Kidney capillary endothelial cell (primary cell): ENCODE data around the gene STK36.

Source experiments
- DNase-seq: peaks from one replicate; pipeline ENCODE4 v3.0.0-alpha.2; 2018; ENCODE audit warnings: low spot score

The STK36 gene

DNA sequence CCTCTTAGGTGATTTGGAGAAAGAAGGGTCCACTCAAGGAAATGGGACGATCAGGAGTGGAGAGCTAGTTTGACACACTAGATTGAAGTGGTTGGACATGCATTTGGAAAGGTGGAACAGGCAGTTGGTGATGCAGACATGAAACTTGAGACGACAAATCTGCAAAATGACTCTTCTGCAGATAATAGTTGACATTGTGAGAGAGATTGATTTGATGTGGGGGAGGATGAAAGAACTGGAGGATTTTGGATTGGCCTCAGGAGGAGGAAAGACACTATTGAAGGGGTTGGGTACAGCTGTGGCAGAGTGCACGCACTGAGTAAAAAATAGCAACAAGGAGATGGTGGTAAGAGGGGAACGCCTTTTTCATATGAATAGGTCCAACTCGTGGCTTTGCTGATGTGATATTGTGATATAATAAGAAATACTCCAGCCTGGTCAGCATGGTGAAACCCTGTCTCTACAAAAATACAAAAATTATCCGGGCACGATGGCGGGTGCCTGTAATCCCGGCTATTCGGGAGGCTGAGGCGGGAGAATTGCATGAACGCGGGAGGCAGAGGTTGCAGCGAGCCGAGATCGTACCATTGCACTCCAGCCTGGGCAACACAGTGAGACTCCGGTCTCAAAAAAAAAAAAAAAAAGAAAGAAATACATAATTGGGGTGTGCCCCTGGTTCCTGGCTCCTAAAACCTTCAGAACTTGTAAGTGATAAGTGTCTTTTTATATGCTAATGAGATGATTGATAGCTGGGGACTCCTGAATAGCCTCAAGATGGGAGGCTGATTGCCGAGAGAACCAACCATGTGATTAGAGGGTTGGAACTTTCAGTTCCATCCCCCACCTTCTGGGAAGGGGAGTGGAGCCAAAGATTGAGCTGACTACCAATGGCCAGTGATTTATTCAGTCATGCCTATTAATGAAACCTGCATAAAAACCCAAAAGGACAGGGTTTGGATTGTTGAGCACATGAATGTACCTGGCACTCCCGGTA lies 48.5 kb downstream of the STK36 start:
- no peak for DNase-seq

DNA sequence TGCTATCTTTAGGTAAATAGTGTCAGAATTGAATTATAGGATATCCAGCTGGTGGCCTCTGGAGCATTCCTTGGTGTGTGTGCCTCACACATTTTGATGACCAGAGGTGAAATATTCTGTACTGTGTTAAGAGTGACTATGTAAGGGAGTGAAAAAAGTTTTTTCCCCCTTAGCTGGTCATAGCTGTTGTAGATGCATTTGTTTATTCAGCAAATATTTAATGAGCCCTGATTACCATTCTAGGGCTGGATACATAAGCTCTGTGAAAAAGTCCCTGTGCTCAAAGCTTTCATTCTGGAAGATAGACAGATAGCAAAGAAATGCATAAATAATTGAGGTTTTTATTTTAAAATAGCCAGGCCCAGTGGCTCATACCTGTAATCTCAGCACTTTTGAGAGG lies 49.6 kb downstream of the STK36 start:
- DNase-seq = no peak

DNA sequence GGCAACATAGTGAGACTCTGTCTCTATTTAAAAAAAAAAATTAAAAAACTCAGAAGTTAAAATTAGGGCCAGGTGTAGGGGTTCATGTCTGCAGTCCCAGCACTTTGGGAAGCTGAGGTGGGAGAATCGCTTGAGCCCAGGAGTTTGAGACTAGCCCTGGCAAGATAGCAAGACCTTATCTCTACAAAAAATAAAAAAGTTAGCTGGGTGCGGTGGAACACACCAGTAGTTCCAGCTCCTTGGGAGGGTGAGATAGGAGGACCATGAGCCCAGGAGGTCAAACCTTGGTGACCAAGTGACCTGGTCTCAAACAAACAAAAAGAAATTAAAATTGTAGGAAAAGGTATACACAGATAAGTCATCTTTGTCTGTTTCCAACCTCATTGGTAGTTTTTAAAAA lies 50.0 kb downstream of the STK36 start:
- DNase-seq = no peak

DNA sequence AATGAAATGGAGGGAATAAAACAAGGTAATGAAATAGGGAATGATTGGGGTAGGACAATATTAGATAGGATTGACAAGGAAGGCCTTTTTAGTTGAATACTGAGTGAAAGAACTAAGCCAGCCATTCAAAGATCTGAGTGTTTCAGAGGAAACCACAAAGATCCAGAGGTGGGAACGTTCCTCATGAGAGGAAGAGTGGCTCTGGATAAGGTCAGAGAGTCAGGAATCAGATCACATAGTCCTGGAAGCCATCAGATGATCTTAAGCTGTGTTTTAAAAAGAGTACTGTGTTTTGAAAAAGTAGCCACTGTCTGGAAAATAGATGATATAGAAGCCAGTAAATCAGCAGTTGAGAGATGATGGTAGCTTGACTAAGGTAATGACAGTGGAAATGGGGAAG lies 50.5 kb downstream of the STK36 start:
- DNase-seq = no peak

DNA sequence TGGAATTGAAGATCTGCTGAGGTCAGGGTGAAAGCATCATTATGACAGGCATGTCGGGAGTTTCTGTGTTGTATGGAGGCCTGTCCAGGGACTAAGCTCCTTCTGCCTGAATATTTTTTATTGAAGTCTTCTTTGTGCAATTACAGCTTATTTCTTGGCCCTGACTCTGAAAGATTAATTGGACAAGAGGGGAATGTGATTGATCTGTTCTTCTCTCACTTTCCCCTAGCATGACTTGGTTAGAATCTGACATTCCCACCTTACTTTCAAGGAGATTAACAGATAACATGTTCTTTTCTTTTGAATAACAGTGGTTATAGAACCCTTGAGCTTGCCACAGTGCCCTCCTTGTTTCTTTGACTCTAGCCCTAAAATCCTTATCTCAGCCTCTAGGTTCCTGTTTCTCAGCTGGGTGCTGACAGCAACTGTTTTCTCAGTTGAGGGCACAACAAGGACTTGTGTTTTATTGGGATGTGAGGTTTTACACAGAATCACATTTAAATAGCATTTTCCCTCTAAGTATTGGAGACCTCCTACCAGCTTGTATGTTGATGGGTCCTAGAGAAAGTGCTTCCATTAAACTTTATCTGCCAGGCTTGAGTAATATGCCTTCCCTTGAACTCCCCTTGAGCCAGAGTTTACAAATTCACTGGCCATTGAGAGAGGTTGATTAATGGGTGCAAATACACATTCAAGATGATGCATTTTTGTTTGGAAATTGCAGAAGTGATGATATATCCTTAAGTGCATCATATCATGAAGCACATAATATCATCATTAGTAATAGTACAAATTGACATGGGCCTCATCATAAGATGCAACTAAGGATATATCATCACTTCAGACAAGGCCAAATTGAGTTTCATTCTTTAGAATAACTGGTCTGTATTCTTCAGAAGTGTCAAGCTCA lies 51.2 kb downstream of the STK36 start:
- DNase-seq = no peak

DNA sequence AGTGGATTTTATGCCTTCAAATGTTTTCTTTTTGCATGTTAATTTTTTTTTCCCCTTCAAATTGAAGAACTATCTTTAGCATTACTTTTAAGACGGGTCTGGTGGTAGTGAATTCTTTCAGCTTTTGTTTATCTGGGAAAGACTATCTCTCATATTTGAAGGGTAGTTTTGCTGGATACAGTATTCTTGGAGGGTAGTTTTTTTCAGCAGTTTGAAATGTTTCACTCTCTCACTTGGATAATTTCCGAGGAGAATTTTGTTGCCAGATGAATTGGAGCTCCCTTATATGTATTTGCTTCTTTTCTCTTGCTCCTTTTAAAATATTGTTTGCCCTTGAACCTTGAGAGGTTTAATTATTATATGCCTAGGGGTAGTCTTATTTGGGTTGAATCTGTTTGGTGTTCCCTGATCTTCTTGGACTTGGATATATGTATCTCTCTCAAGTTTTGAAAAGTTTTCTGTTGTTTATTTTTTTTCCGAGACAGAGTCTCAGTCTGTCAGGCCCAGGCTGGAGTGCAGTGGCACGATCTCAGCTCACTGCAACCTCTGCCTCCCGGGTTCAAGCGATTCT lies 54.2 kb downstream of the STK36 start:
- DNase-seq = no peak

DNA sequence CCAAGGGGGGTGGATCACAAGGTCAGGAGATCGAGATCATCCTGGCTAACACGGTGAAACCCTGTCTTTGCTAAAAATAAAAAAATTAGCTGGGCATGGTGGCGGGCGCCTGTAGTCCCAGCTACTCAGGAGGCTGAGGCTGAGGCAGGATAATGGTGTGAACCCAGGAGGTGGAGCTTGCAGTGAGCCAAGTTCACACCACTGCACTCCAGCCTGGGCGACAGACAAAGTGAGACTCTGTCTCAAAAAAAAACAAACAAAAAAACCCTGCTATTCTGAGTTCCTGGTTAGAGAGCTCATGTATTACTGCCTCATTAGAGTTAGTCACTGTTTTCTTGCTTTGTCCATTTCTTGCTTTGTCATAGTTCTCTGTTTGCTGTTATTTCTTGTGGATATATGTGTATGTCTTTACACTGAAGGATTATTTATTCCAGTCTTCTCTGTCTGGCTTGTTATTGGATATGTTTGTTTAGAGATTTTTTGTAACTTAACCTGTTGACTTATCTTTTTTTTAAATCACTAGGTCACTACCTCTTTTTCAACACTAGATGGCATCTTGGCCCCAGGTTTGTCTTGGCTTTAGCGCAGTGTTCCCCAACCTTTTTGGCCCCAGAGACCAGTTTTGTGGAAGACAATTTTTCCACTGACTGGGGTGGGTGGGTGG lies 55.7 kb downstream of the STK36 start:
- DNase-seq = peak; percentile 36

DNA sequence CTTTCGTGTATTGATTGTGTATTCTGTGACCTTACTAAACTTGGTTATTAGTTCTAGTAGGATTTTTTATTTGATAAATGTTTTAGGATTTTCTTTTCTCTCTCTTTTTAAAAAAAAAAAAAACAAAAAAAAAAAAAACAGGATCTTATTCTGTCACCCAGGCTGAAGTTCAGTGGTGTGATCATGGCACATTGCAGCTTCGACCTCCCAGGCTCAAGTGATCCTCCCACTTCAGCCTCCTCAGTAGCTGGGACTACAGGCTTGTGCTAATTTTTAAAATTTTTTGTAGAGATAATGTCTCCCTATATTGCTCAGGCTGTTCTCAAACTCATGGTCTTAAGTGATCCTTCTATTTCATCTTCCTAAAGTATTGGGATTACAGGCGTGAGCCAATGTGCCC lies 57.8 kb downstream of the STK36 start:
- DNase-seq = no peak

DNA sequence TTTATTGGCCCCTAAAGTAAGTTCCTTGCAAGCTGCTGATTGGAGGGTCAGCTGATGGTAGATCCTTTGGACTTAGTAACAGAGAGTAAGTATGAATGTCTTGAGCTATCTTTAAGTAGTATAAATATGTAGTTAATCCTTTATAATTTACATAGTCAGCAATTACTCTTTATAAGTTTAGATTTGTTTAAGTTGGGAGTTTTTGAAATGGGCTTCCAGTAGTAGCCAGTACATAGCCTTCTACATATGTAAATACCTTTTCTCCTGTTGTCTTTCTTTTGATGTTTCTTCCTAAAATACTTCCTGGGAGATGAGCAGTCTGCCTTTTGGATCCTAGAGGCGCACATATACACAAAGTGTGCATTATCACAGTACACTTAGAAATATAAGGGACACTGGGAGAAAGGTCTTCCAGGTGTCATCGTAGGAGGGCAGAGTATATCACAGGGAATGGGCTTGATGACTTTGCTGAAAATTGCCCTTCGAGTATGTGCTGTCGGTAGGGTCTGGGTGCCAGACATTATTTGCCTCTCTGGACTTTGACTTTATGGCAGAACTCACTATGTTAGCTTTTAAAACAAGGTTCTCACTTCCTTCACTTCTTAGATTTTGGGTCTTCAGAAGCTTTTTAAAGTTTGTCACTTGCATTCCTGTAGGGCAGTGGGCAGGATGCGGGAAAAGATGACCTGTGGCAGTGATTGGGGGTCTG lies 60.3 kb downstream of the STK36 start:
- DNase-seq = no peak

DNA sequence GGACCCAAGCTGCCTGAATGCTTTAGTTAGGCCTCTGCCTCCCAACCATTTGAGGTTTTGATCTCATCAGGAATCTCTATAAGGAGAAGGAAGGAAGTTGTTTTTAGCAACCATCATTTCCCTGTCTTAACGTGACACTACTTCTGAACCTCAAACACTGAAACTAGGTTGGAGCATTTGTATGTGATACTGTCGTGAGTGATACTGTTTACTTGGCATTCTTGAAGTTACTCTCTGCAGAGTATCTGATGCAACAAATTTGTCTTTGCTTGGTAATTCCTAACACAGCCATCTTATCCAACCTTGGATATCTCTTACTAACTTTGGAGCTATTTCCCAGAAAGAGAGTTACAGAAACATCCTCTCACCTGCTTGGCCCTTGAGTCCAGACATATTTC lies 60.9 kb downstream of the STK36 start:
- DNase-seq = no peak

DNA sequence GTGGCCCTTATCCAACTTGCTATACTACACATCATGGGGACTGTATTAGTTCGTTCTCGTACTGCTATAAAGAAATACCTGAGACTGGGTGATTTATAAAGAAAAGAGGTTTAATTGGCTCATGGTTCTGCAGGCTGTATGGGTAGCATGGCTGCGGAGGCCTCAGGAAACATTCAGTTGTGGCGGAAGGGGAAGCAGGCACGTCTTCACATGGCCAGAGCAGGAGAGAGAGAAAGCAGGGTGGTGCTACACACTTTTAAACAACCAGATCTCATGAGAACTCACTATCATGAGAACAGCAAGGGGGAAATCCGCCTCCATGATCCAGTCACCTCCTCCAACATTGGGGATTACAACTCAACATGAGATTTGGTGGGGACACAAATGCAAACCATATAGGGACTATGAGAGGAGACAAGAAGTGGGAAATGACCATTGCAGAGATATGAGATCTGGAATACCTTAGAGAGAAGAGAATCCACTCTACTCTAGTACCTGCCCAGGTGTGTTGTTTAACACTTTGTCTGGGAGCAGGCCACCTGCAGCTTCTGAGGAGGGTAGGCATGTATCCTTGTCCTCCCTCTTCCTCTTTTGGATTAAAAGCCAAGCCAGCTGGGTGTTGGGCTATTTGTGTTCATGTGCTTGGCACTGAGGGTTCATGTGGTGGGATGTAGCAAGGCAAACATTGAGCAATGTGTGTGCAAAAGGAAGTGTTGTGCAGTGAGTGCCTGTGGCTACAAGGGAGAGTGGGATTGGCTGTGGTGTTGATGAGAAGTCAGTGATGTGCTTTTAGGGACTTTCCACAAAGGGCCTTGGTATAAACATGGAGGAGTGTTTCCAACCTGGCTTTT lies 61.5 kb downstream of the STK36 start:
- no peak for DNase-seq

DNA sequence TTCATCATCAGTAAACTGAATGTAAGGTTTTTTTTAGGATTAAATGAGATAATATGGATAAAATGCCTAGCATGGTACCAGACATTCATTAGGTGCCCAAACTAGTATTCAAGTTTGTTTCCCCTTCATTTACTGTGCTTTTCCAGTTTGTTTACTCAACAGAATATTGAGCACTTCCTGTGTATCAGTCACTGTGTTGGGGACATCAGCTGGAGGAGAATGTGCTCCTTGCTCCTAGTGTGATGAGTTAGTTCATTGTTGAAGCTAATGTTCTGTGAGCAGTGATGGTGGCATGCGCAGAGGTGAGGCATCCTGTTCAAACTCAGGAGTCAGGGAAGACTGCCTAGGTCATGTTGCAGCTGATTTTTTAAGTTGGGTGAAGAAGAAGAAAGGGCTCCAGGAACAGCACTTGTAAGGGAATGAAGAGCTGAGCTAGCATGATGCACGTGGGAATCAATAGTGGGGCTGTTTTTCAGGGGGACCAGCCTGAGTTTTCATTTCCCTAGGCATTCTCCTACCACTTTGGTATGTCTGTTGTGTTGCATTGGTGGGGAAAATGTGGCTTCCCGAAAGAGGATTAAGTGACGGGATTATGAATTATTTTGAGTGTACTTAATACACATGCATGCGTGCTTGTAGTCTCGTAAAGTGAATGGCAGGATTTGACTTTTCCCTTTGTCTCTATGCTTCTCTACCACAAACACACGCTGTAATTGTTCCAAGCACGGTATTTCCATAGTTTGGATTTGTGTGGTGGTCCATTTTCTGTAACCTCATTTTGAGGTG lies 62.5 kb downstream of the STK36 start:
- no peak for DNase-seq

DNA sequence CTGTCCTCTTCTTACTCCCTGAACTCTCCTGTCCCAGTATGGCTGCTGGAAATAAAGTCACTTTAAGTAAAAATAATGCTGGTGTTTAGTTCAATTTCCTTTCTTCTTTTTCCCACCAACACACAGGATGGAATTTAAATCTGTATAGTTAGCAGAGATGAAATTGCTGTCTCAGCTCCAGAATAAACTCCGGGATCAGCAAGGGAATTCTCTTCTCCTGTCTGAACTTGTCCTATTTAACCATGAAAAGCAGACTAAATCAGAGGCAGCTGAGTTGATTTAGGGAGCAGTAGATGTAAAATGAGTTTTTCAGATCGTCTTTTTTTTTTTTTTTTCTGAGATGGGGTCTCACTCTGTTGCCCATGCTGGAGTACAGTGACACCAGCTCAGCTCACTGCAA lies 64.6 kb downstream of the STK36 start:
- DNase-seq = no peak

DNA sequence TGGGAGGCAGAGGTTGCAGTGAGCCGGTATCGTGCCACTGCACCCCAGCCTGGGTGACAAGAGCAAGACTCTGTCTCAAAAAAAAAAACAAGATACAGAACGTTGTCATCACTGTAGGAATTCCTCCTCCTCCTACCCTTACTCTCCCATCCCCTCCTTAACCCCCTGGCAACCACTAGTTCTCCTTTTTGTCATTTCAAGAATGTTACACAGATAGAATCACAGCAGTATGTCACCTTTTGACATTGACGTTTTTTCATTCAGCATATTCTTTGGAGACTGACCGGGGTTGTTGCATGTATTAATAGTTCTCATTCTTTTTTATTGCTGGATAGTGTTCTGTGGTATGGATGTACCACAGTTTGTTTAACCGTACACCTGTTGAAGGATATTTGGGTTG lies 71.2 kb downstream of the STK36 start:
- DNase-seq = no peak

DNA sequence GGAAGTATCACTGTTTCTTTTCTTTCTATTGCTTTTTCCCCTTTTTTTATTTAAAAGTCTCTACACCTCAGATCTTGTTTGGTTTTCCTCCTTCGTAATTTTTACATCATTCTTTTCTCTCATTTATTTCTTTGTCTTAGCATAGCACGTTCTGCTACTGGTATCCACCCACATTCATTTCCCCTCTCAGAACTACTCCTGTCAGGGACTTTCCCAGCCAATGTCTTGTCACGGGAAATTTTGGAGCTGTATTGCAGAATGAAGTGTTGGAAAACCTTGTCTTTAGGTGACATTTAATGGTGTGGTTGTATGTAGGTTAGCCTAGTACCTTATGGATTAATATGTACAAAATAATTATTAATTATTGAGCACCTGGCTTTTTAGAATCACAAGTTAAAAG lies 72.7 kb downstream of the STK36 start:
- DNase-seq = no peak

DNA sequence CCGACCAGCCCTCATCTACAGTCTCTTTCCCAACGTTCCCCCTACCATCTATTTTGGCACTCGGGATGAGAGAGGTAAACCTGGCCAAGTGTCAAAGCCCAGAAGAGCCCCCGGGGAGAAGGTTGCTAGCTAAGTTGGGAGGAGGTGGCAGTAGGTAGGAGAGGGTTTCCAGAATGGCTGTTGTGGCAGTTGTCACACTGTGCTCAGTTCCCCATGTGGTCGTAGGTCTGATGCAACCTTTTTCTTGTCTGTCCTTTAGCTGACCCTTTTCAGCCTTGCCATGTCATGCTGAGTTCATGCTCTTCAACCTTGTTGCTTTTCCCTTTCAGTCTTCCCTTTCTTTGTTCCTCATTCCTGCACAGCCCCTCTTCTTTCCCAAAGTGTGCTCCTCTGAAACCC lies 73.3 kb downstream of the STK36 start:
- DNase-seq = no peak

DNA sequence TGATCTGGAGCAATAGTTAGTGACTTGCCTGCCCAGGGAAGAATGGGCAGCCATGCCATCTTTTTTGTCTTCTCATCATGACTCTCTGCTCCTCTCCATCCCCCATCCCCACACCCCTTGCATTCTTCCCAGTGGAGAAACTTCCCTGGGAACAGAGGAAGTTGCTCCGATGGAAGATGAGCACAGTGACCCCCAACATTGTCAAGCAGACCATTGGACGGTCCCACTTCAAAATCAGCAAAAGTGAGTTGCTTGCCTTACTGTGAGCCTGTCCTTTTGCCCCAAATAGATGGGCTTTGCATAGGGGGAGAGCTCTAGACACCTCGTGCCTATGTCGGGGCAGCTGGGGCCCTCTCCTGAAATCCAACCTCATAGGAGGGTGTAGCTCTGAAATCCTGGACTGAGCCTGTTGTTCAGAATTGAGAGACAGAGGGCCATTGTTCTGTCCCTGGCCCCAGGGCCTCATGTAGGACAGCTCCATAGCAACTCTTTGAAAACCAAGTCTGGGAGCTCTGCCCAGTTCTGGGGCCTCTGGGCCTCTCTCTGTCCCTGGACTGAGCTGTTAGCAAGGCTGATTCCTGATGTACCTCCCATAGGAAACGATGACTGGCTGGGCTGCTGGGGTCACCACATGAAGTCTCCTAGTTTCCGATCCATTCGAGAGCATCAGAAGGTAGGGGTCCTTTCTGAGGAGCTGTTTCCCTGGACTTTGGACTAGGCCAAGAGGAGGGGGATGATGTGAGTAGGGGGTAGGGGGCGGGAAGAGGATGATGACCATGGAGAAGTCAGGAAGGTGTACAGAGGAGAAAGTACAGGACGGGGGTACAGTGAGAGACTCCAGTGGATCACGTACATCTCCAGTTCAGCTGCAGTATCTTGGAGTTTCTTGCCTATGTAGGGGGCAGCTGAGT lies 73.9 kb downstream of the STK36 start:
- DNase-seq = no peak

DNA sequence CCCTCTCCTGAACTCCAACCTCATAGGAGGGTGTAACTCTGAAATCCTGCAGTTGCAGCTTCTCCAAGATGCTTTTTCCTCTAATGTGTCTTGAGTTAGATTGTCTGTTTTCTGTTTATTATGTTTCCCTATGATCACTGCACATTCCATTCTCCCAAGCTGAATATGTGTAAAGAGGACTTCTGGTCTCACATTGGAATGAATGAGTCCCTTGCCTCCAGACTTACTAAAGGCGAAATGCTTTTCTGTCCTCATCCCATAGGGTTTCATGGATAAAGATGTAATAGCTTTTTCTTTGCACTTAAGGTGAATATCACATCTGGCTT lies 74.5 kb downstream of the STK36 start:
- no peak for DNase-seq

DNA sequence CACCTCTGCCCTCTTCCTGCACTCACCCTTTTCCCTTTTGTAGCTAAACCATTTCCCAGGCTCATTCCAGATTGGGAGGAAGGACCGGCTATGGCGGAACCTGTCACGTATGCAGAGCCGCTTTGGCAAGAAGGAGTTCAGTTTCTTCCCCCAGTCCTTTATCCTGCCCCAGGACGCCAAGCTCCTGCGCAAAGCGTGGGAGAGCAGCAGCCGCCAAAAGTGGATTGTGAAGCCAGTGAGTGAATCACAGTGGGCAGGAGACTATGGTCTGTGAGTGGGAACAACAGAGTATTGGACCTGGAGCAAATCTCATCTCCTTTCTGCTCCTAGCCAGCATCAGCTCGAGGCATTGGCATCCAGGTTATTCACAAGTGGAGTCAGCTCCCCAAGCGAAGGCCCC lies 75.1 kb downstream of the STK36 start:
- no peak for DNase-seq
